Panc1 (cell line): ENCODE results near the gene PTPN1.

ENCODE experiments used
- CTCF ChIP-seq: fragments of 450-650 bp; IDR thresholded peaks from 2 replicates; pipeline ENCODE4 v1.5.1; 2017; ENCODE audit warnings: mild to moderate bottlenecking
- POLR2AphosphoS5 ChIP-seq: IDR thresholded peaks from 2 replicates; pipeline ENCODE4 v1.6.1; 2012; ENCODE audit warnings: mild to moderate bottlenecking, low read depth, low read length, moderate library complexity
- REST ChIP-seq, 2 experiments: IDR thresholded peaks; 2 replicates each; pipeline ENCODE4 v1.6.1; 2011 to 2012; ENCODE audit warnings: low read depth in 2 of 2, control low read depth in 1 of 2, low read length in 1 of 2, mild to moderate bottlenecking in 1 of 2, moderate library complexity in 1 of 2; ENCODE audit not compliant: insufficient read depth in 1 of 2
- SIN3A ChIP-seq: IDR thresholded peaks from 2 replicates; pipeline ENCODE4 v1.6.1; 2012; ENCODE audit warnings: low read depth, mild to moderate bottlenecking, low read length, moderate library complexity, borderline replicate concordance; ENCODE audit not compliant: insufficient read depth

GRCh38 chr20:50513169-50514034 is 3.2 kb downstream of the PTPN1 start:
- TF ChIP-seq CTCF, result no peak
- TF ChIP-seq REST (IDR thresholded peaks at IDR 0.05; ENCODE audit: insufficient read depth in 1 of 2, low read depth in 2 of 2, low read length in 1 of 2), result no peak
- TF ChIP-seq SIN3A, result no peak
- no peak for TF ChIP-seq POLR2AphosphoS5
